ENCODE results near the gene PBRM1.
A peak's percentile ranks its signal among the peaks of the same experiment; 100 is the strongest.

The PBRM1 gene

DNA sequence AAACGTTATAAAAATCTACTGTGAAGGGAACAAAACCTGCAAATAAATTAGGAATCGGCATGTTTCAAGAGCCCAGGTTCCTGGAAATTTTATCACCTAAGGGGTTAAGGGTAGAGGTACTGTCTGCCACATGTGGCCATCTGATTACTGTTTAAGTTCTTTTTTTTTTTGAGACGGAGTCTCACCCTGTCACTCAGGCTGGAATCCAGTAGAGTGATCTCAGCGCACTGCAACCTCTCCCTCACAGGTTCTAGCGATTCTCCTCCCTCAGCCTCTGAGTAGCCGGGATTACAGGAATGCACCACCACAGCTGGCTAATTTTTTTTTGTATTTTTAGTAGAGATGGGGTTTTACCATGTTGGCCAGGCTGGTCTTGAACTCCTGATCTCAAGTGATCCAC, 113.5 kb downstream of the PBRM1 start:
- DNase-seq: no peak

DNA sequence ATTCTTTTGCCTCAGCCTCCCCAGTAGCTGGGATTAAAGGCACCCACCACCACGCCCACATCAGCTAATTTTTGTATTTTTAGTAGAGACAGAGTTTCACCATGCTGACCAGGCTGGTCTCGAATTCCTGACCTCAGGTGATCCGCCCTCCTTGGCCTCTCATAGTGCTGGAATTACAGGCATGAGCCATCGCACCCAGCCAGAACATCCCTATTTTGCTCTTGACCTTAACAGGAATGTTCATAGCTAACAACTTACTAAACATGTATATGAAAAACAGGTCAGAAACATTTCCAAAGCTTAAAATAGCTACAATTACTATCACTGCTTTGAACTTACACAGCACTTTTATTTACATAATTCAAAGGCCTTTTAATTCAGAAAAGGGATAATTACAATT, 115.6 kb downstream of the PBRM1 start:
- no peak for DNase-seq

- no peak for DNase-seq
These were observed 117.6 kb downstream of the PBRM1 start for GRCh38 chr3:52568069-52568468.

GRCh38 chr3:52563984-52564383, 121.7 kb downstream of the PBRM1 start:
- no peak for DNase-seq

- no peak for DNase-seq
These were observed 124.5 kb downstream of the PBRM1 start for GRCh38 chr3:52561028-52561747.

GRCh38 chr3:52558436-52558835, 127.3 kb downstream of the PBRM1 start:
- no peak for DNase-seq

DNA sequence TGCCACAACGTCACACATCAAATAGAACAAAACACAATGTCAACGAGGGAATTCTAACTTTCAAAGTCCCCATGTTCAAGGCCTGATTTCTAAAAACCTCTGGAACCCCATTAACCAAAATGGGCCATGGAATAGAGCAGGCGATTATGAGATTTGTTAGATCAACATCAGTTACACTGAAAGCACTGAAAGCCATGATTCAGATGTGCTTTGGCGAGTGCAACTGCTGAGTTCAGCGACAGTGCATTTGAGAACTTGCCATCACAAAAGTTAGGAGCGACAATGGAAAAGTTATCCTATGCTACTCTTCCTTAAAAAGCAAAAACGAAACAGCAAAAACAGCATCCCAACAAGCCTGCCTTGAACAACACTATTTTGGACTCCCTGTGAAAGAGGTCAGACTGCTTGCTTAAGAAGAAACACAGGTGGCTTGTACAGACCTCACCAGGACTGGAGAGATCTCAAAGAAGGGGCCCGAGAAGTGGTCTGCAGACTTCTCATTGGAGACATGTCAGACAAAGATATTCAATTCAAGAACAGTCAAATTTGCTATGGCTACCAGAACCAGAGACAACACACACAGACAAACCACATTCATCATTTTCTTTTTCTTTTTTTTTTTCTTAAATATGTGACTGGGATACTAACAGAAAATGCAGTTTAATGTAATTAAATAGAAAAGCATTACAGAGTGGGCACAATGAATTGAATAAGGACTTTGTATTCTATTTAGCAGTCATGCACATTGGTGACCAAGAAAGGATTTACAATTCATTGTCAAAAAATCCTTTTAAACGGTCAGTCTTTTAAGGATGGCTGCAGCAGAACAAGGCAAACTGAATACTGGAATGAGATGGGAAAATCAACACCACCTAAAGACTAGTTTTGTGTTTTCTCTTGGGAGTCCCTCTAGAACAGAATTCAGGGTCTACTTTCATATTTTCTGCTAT, 128.4 kb downstream of the PBRM1 start:
- DNase-seq: no peak

- no peak for DNase-seq
These were observed 130.7 kb downstream of the PBRM1 start for GRCh38 chr3:52555056-52555455.

- no peak for DNase-seq
These were observed 131.5 kb downstream of the PBRM1 start for GRCh38 chr3:52554026-52554755.

DNA sequence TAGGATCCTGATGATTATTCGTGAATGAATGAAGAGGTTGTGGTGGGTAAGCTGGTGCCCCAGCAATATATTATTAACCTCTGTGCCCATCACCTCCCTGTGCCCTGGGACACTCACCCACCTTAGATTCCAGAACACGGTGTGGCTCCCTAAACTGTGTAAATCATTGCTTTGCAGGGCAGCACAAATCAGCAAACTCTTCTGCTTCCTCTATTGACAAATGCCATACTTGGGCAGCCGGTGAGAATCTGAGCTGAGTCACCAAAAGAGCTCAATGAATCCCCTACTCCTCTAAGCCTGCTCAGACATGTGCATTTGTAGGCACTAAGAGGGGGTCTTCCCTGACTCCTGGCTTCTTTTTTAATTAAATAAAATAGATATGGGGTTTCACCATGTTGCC, 133.6 kb downstream of the PBRM1 start:
- DNase-seq: no peak

GRCh38 chr3:52551118-52551517, 134.6 kb downstream of the PBRM1 start:
- no peak for DNase-seq

DNA sequence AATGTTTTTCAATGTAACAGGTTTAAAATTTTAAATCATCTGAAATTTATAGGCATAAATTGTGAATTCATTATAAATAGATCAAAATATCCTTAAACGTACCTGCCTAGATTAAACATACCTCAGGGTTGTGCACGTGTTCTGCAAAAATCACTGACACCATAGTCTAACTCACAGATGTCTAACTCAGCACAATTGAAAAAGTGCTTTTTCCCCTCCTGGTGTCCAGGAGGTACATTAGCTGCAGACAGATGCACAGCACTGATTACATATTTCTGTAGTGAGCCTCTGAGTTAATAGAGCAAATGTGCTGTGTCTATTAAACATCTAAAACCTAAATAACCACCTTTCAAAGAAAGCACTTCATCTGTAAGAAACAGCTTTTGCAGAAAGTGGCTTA, 138.6 kb downstream of the PBRM1 start:
- DNase-seq: no peak

GRCh38 chr3:52546111-52546901, 139.4 kb downstream of the PBRM1 start:
- DNase-seq: no peak

- DNase-seq: no peak
These were observed 140.8 kb downstream of the PBRM1 start for GRCh38 chr3:52544937-52545336.

GRCh38 chr3:52541050-52541449, 144.7 kb downstream of the PBRM1 start:
- DNase-seq: no peak

DNA sequence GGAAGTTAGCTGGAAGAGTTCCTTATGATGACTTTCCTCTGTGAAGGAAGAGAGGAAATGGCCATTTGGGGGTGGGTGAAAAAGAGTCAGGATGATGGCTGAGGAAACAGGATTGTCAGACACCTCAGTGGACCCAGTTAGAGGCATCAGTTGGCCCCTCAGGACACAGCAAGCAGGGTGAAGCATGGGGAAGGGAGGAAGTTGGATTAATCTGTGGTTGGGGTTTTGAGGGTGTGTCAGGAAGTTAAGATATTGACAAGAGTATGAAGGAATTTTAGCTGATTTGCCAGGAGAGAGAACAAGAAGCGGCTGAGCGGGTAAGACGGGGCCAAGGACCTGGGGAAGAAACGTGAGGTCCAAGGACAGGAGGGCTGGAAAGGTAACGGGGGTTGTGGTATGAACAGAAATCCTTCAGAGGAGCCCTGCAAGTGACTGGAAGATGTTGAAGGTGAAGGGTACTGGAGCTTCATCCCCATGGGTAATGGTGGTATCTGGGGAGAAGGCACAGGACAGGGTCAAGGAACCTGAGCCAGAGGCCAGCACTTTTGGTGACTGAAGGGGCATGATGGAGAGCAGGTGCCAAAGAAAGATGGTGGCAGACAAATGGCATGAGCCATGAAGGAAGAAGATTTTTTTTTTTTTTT, 146.6 kb downstream of the PBRM1 start:
- DNase-seq: peak; percentile 14 to 36

GRCh38 chr3:52537726-52538421, 147.8 kb downstream of the PBRM1 start:
- no peak for DNase-seq

GRCh38 chr3:52537165-52537620, 148.5 kb downstream of the PBRM1 start:
- peak; percentile 55 to 64 for DNase-seq

- peak; percentile 99 for DNase-seq
These were observed 149.1 kb downstream of the PBRM1 start, which contains the start of gene UQCC5 for GRCh38 chr3:52536369-52537164. TSS of gene UQCC5 (plus strand) at chr3:52536605. CDS start at chr3:52536756, 151 bp downstream.

- DNase-seq: no peak
These were observed 149.7 kb downstream of the PBRM1 start for GRCh38 chr3:52536112-52536368.
